Omental fat pad (tissue), 4 donors: ENCODE data around the gene PPP2R5D. TPM values are rescaled to one million over a fixed set of nuclear protein-coding genes. Genes with fewer than 3 reads are reported as not detected.

Experiments used
- ATAC-seq: fragments of 150-250 bp; one replicate; pipeline ENCODE4 v1.9.1; 2016; ENCODE audit warnings: mild to moderate bottlenecking, moderate library complexity; ENCODE audit not compliant: low FRiP score
- DNase-seq: peaks from one replicate; pipeline ENCODE4 v3.0.0-alpha.2; 2019; ENCODE audit warnings: low spot score
- CTCF ChIP-seq, 3 donors: fragments of 450-650 bp; IDR thresholded peaks; one replicate each; pipeline ENCODE4 v1.5.1; 2016 to 2017; ENCODE audit warnings: antibody characterized with exemption in 3 of 3, mild to moderate bottlenecking in 3 of 3, moderate library complexity in 2 of 3
- total RNA-seq, 4 donors: library from RNA; depleted of rRNA; stranded (reverse); fragments of >200 nt; gene quantifications; one replicate each; pipeline ENCODE4 v1.1.0, GENCODE V29; 2016

Gene PPP2R5D
- total RNA-seq, 4 donors from 2014 or later: 18.0 to 41.5 (median 37.4) TPM

- TF ChIP-seq CTCF (IDR thresholded peaks at IDR 0.05): no peak
- no peak for DNase-seq
- no peak for ATAC-seq
These were observed 32.6 kb downstream of the PPP2R5D start for GRCh38 chr6:43016943-43017334.

- DNase-seq (no peak), ATAC-seq (no peak)
- TF ChIP-seq CTCF (IDR thresholded peaks at IDR 0.05): no peak
These were observed 34.8 kb downstream of the PPP2R5D start for GRCh38 chr6:43019152-43019551.

GRCh38 chr6:43020052-43020705 lies 35.8 kb downstream of the PPP2R5D start:
- DNase-seq: no peak
- no peak for ATAC-seq
- no peak for TF ChIP-seq CTCF (IDR thresholded peaks at IDR 0.05)

GRCh38 chr6:43020847-43021246 lies 36.5 kb downstream of the PPP2R5D start:
- ATAC-seq (no peak), DNase-seq (no peak)
- no peak for TF ChIP-seq CTCF (IDR thresholded peaks at IDR 0.05)

- TF ChIP-seq CTCF (IDR thresholded peaks at IDR 0.05): no peak
- ATAC-seq (peak; percentile 81), DNase-seq (peak; percentile 61)
These were observed 37.1 kb downstream of the PPP2R5D start, which contains the start of gene RRP36 for GRCh38 chr6:43021270-43022047. Gene RRP36, plus strand, starts transcription at chr6:43021623. Its CDS starts 32 bp downstream, at chr6:43021655.

- no peak for ATAC-seq
- no peak for TF ChIP-seq CTCF (IDR thresholded peaks at IDR 0.05)
These were observed 40.1 kb downstream of the PPP2R5D start for GRCh38 chr6:43024436-43024835.

More at GRCh38 chr6:43024436-43024835, 40.1 kb downstream of the PPP2R5D start:
- no peak for DNase-seq
